Ishikawa (cell line): Measurements from ENCODE around the gene CR2.

Experiments used
- EGR1 ChIP-seq: IDR thresholded peaks from 2 replicates; pipeline ENCODE4 v1.6.1; 2012
- EP300 ChIP-seq: IDR thresholded peaks from 2 replicates; pipeline ENCODE4 v1.6.1; 2012; ENCODE audit warnings: borderline replicate concordance
- USF1 ChIP-seq: IDR thresholded peaks from 2 replicates; pipeline ENCODE4 v1.6.1; 2012

GRCh38 chr1:207418351-207418750 is 35.8 kb upstream of the CR2 start:
- TF ChIP-seq EGR1 (no peak), USF1 (no peak), EP300 (no peak)
